GM21619 (cell line): ENCODE data around the gene NEB.

Experiments used
- ATAC-seq: cut with Tn5 transposase; IDR thresholded peaks from one replicate; pipeline ENCODE4 v1.9.1; 2021; ENCODE audit not compliant: unreplicated experiment

NEB gene, protein sequence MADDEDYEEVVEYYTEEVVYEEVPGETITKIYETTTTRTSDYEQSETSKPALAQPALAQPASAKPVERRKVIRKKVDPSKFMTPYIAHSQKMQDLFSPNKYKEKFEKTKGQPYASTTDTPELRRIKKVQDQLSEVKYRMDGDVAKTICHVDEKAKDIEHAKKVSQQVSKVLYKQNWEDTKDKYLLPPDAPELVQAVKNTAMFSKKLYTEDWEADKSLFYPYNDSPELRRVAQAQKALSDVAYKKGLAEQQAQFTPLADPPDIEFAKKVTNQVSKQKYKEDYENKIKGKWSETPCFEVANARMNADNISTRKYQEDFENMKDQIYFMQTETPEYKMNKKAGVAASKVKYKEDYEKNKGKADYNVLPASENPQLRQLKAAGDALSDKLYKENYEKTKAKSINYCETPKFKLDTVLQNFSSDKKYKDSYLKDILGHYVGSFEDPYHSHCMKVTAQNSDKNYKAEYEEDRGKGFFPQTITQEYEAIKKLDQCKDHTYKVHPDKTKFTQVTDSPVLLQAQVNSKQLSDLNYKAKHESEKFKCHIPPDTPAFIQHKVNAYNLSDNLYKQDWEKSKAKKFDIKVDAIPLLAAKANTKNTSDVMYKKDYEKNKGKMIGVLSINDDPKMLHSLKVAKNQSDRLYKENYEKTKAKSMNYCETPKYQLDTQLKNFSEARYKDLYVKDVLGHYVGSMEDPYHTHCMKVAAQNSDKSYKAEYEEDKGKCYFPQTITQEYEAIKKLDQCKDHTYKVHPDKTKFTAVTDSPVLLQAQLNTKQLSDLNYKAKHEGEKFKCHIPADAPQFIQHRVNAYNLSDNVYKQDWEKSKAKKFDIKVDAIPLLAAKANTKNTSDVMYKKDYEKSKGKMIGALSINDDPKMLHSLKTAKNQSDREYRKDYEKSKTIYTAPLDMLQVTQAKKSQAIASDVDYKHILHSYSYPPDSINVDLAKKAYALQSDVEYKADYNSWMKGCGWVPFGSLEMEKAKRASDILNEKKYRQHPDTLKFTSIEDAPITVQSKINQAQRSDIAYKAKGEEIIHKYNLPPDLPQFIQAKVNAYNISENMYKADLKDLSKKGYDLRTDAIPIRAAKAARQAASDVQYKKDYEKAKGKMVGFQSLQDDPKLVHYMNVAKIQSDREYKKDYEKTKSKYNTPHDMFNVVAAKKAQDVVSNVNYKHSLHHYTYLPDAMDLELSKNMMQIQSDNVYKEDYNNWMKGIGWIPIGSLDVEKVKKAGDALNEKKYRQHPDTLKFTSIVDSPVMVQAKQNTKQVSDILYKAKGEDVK (N-terminal part only)

DNA sequence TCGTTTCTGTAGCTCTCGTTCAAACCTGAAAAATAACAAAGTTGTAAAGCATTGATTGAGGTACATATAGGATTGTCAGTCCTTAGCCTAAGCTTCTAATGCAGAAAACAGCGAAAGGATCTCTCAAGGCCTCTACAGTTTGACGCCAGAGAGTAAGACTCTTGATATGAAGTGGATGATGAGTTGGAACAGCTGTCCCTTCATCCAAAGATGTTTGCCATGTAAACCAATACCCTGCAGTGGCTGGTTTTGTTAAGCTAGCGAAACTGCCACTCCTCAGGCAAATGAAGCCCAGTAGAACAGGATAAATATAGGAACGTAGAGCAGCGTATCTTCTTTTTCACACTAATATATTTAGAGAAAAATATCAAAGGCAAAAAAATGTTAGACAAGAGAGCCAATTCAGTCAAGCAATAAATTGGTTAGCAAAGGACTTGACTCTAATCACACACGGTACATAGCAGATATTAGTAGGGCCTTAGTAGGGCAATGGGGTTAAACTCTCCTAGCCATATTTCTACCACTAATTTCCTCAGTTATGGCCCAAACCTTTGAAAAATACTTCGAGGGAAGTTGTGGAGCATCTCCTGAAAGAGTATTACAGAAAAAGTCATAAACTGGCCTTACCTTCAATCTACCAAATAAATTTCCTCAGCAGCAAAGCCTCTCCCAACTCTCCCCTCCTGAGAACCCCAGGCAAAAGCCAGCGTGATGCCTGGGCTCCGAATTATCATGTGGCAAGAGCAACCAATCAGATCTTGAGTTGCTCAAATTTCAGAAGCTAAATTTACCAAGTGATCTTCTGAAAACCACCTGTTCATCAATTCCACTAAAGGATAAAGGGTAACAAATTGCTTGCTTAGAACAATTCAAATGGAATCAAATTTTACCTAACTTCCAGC, at the start of gene NEB:
TSS of gene NEB (minus strand) at position 706 of the 902 bp plus-strand sequence. CDS start 1,320 bp downstream, outside the sequence.
- ATAC-seq, result no peak

DNA sequence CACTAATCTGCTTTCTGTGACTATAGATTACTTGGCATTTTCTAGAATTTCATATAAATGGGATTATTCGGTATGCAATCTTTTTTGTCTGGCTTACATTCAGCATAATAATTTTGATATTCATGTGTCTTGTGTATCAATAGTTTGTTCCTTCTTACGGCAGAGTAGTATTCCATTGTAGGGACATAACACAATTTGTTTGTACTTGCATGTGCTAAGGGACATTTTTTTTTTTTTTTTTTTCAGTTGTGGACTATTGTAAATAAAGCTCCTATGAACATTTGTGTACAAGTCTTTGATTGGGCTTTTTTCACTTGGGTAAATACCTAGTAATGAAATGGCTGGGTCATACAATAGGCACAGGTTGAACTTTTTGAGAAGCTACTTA, 48.9 kb upstream of the NEB start:
- no peak for ATAC-seq

DNA sequence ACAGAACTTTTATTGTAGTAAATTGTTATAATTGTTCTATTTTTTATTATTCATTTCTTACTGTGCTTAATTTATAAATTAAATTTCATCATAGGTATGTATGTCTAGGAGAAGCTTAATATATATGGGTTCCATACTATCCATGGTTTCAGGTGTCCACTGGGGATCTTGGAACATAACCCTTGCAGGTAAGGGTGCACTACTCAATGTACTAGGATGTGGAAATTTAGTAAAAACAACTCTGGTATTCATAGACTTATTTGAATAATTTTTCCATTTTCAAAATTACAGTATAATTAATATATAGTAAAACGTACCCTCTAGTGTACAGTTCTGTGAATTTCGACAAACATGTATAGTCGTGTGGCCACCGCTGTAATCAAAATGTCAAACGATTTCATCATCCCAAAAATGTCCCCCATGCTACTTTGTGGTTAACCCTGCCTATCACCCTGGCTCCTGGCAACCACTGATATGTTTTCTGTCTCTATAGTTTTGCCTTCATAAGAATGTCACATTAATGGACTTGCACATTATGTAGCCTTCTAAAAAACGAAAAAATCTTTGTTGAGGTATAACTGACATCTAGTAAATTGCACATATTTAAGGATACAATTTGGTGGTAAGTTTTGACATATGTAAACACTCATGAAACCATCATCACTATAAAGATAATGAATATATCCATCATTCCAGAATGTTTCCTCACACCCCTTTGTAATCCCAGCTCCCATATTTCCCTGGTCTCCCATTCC, 48.3 kb upstream of the NEB start:
- ATAC-seq, result no peak

DNA sequence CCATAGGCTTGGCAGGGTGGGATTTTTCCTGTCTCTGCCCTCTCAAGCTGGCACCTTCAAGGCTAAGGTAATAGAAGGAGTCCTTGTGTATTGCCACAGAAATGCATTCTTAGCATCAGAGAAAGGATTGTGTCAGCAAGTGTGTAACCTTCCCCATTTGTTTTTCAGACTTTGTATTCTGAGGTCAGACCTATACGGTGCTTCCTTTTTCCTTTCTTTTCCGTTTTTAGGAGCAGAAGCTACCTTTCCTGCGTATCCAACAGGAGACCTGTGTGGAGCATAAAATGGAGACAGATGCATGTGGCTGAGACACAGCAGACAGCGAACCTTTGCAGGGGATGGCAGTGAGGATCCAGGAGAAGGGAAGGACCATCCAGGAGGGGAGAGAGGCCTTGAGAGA, 47.4 kb upstream of the NEB start:
- ATAC-seq, result no peak

DNA sequence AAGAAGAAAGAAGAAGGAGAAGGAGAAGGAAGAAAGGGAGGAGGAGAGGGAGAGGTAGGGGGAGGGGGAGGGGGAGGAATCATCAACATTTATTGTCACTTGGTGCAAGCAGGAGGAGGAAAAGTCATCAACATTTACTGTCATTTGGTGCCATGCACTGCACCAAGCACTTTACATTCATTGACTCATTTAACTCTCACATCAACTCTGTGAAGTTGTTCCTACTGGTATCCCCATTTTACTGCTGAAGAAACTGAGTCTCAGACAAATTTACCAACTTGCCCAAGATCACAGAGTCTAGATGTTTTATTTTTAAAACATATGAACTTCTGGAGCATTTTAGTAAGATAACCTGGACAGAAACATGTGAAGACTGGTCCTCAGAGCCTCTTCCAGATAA, 46.7 kb upstream of the NEB start:
- ATAC-seq, result no peak

DNA sequence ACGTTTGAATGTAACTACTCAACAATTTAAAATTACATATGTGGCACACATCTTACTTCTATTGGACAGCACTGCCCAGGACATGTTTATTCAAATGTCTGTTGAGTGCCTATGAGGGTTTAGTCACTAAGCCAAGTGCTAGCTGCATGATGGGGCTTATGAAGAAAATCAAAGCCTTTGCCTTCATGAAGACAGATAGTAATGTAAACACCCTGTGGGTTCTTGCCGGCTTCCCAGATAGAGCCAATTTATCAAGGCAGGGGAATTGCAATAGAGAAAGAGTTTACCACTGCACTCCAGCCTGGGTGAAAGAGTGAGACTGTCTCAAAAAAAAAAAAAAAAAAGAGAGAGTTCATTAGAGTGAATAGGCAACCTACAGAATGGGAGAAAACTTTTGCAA, 43.7 kb upstream of the NEB start:
- ATAC-seq, result no peak

DNA sequence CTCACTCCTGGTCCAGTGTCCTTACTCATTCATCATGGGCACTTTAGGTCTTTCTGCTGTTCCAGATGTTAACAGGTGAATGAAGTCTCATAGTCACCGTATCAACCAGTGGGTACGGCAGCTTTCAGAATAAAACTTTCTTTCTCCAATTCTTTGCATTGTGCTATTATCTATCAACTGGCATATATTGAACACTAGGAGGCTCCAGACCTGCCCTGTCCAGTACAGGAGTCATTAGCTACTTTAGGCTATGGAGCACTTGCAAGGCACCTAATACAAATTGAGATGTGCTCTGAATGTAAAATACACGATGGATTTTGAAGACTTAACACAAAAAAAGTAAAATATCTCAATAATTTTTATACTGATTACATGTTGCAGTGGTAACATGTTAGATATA, 43.2 kb upstream of the NEB start:
- ATAC-seq, result no peak

DNA sequence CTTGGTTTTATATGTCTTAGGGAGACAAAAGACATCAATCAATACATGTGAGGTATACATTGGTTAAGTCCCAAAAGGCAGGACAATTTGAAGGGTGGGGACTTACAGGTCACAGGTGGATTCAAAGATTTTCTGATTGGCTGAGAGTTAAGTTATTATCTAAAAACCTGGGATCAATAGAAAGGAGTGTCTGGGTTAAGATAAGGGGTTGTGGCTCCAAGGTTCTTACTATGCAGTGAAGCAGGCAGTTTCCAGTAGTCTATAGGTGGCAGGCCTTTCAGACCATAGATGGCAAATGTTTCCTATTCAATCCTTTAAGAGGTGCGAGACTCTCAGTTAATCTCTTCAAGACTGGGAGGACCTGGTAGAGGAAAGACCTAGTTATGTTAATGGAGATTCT, 42.1 kb upstream of the NEB start:
- ATAC-seq, result no peak

DNA sequence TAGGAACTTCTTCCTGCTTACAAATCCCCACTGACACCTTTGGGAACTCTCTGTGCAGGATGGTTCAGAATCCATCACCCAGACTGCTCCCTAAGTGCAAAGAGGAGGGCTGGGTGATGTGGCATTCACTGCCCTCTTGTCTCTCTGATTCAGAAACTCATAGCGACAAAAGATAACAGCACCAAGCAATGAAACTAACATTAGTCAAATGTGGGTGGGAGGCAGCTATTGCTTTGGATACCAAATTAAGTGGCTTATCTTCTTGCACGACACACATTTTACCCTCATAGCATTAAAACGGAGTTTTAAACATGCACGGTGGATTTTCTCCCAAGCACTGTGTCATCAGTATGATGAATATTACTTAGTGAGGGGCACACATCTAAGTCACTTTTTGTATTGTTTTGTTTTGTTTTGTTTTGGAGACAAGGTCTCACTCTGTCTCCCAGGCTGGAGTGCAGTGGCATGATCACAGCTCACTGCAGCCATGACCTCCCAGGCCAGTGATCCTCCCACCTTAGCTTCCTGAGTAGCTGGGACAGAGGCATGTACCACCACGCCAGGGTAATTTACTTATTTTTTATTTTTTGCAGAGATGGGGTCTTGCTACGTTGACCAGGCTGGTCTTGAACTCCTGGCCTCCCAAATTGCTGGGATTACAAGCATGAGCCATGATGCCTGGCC, 40.9 kb upstream of the NEB start:
- peak; percentile 20 for ATAC-seq

DNA sequence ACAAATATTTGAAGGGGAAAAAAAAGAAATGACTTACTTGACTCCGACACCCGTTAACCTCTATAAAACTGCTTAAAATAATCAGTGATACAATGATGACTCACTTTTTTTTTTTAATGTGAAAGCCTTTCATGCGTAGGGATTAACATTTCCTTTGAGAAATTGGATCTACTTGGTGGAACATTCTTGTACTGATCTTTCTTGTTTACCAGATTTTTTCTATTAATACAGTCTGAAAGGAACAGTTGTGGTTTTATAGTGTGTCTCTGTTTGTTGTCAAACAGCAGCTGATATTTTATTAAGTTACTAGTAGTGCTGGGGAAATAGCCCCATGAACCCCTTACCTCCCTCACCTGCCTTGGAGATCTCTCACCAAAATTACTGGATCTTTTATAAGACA, 40.2 kb upstream of the NEB start:
- ATAC-seq, result no peak

DNA sequence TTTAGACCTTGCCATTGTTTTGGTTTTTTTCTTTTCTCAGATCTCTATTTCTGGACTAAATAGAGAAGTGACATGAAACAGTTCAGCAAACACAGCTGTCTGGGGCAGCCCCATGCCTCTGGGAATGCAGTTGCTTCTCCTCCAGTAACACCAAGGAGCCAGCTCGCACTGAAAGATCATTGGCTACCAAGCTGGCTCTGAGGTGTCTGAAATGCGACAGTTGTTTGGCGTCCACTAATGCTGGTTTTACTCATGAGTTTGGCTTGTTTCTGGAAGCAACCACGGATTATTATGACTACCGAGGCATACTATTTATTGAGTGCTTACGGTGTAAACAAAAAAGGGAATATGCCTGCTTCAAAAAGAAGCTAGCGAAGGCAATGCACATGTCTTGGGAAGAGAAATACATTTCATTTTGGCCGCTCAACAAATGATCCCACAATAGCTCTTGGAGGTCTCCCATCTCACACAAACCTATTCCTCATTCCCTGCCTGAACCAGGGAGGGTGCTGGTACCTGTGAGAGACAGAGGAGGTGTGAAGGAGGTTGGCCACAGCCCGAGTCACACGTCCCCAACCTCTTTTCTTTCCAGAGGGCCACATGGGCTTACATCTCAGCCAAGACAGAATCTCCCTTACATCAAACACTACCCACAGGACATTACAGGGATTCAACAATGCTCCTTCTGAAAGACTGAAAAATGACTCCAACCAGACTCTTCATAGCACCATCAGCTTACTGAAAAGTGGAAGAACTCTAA, 37.5 kb upstream of the NEB start:
- ATAC-seq, result peak; percentile 93

DNA sequence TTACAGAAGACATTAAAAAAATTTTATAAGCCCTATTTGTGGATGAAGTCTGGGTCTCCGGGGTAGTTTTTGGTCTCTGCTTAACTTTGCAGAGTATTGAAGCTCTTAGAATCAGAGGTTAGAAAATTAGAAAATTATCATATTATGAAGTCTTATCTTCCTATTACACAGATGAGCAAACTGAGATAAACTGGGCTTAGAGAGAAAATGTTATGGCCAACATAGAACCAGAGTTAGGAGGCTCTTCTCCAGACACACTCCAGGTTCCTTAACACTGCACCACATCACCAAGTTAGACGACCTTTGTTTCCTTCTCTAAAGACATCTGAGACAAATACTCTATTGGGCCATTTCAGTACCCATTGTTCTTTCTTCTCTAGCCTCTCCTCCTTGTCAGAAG, 36.7 kb upstream of the NEB start:
- no peak for ATAC-seq

DNA sequence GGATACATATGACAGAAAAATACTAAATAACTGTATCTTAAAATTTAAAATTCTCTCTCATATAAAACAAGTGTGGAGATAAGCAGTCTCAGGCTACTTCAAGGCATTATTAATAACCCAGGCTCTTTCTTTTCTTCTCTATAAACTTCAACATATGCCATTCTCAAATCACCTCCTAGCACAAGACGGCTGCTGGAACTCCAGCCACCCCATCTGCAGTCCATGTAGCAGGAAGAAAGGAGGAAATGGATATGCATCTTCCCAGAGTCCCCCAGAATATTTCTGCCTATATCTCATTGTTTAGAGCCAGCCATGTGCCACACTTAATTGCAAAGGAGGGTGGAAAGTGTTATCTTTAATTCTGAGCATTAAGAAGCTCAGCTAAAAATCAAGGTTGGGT, 35.3 kb upstream of the NEB start:
- ATAC-seq, result no peak

DNA sequence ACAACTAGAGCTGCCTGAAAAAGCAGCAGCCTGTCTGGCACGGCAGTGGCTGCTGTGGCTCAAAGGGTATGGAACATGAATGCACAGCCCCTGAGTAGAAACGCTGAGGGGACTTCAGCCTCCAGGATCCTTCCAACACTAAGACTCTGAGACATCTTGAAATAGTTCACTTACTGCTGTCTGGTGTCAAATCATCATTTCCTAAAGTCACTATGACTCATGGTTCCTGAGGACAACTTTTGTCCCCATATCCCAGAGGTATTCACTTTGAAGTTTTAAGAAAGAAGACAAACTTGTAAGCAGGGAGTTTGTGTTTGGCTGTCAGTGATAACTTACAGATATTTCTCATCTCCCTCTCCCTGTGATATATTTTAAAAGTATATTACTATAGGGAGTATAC, 33.3 kb upstream of the NEB start:
- no peak for ATAC-seq

DNA sequence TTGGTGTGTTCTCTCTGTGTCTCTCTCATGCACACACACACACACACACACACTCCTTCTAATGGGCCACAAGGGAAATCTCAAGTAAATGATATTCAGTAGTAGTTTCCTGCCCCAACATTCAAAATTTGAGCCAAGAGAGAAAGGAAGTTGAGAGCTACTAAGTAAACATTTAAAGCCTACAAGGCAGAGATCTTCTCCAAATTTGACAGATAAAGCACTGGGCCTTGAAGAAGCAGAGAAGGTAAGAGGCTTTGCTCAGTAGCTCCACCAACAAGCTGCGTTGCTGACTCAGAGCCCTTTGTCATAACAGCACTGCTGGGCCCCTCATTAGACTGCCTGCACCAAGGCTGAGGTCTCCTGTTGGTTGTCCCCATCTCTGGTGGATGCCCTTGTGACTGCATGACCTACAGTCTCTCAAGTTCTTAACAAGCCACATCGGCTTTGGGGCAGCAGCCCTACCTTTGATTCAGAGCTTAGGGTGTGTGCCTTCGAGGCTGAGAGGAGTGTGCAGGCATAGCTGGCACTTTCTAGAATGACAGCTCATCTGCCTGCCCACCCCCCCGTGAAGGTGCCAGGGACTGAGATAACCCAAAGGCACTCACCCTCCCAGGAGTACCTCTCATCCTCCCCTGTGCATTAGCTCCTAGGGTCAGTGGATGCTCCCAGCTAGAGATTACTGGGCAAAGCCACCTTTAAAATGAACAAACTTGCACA, 32.3 kb upstream of the NEB start:
- peak; percentile 56 for ATAC-seq

DNA sequence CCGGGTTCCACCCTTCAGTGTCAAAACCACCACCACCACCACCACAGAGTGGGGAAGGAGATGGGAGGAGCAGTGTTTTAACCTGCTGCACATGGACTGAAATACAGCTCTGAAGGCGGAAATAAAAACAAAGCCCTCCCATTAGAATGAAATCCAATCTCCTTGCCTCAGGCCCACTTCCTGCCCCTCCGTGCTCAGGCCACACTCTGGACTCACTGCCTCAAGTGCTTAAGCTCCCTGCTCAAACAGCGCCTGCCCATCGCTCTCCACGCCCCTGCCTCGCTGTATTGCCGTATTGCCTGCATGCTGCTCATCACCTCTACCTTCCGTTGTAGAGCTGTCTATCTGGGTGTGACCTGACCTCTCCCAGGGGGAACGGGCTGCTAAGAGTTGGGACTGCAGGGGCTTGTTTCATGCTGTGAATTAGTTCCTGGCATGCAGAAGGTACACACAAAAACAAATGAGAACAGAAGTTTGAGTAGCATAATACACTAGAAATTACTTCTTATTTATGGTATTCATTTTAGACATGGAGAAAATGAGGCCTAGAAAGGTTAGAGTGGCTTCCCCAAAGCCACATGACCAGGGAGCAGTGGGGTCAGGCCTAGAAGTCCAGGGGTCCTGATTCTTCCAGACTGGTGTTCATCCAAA, 31.6 kb upstream of the NEB start:
- ATAC-seq, result peak; percentile 28

DNA sequence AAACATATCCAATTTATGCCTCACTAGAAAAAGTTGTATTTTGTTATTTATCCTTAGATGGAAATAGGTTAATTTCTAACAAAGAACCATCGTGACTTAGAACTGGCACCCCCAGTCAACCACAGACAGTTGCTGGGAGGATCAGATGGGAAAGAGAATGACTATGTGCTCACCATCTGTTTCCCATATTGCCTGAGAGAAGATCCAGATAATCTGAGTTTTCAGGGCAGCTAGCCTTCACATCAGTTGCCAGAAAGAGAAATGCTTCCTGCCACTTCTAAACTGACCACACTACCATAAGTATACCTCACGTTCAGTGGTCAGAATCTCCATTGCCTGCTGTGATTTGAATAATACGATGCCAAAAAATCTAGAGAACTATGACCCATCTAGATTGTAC, 28.4 kb upstream of the NEB start:
- ATAC-seq, result no peak
